SU-DHL-6 (cell line): ENCODE measurements around the gene C6orf132.

Experiments
- H2AFZ ChIP-seq: fragments of 200-600 bp; sonication (generic); 2 replicates; pipeline ENCODE4 v1.6.1; 2014; ENCODE audit warnings: low read depth, mild to moderate bottlenecking, moderate library complexity, mixed read lengths, antibody characterized with exemption, low read length; ENCODE audit not compliant: severe bottlenecking
- H3F3A ChIP-seq: fragments of 200-600 bp; shearing (Covaris generic); 2 replicates; pipeline ENCODE4 v1.6.0; 2016; ENCODE audit warnings: antibody characterized with exemption, mild to moderate bottlenecking; ENCODE audit not compliant: insufficient read depth
- H3K27ac ChIP-seq: fragments of 200-600 bp; sonication (generic); 2 replicates; pipeline ENCODE4 v1.5.1; 2016; ENCODE audit warnings: low read depth, mild to moderate bottlenecking, low read length, moderate library complexity, mixed read lengths
- H3K27me3 ChIP-seq: fragments of 200-600 bp; sonication (generic), shearing (Covaris generic); 2 replicates; pipeline ENCODE4 v1.6.0; 2014; ENCODE audit warnings: mild to moderate bottlenecking, low read length
- H3K36me3 ChIP-seq: fragments of 200-600 bp; sonication (generic); 2 replicates; pipeline ENCODE4 v1.6.1; 2014; ENCODE audit warnings: mild to moderate bottlenecking, low read length, mixed read lengths
- H3K4me2 ChIP-seq: fragments of 300-600, 200-600 bp; shearing (Covaris generic), sonication (generic); 2 replicates; pipeline ENCODE4 v1.6.0; 2014; ENCODE audit warnings: low read length, low read depth, mild to moderate bottlenecking; ENCODE audit not compliant: poor library complexity, severe bottlenecking
- H3K4me3 ChIP-seq: fragments of 200-600 bp; sonication (generic); 2 replicates; pipeline ENCODE4 v1.5.1; 2014; ENCODE audit warnings: antibody characterized with exemption, low read length, mild to moderate bottlenecking, mixed read lengths; ENCODE audit not compliant: insufficient read depth, poor library complexity, severe bottlenecking
- H3K79me2 ChIP-seq: fragments of 200-600 bp; sonication (generic); 2 replicates; pipeline ENCODE4 v1.6.1; 2014; ENCODE audit warnings: mild to moderate bottlenecking, low read length, moderate library complexity; ENCODE audit not compliant: insufficient read depth
- H3K9ac ChIP-seq: fragments of 200-600 bp; sonication (generic); 2 replicates; pipeline ENCODE4 v1.7.0; 2014; ENCODE audit warnings: mild to moderate bottlenecking, low read length
- H3K9me2 ChIP-seq: fragments of 200-600 bp; sonication (generic); replicated peaks from 2 replicates; pipeline ENCODE4 v1.6.1; 2014; ENCODE audit warnings: low read length; ENCODE audit not compliant: insufficient read depth
- H3K9me3 ChIP-seq: fragments of 200-600 bp; sonication (generic); 2 replicates; pipeline ENCODE4 v1.6.1; 2014; ENCODE audit warnings: low read length, mixed read lengths; ENCODE audit not compliant: insufficient read depth
- H4K20me1 ChIP-seq: fragments of 200-600 bp; sonication (generic); 2 replicates; pipeline ENCODE4 v1.6.1; 2014; ENCODE audit warnings: low read depth, mild to moderate bottlenecking, antibody characterized with exemption, low read length, moderate library complexity, mixed read lengths
- EZH2phosphoT487 ChIP-seq: fragments of 200-600 bp; sonication (generic), shearing (Covaris generic); conservative IDR thresholded peaks from 2 replicates; pipeline ENCODE4 v1.6.1; 2018; ENCODE audit warnings: mild to moderate bottlenecking, antibody characterized with exemption, low read length, moderate library complexity, mixed read lengths
- TF ChIP-seq, protein P1 (sequence below): fragments of 200-600 bp; sonication (generic); IDR thresholded peaks from one replicate; pipeline ENCODE4 v1.5.1; 2017; ENCODE audit warnings: antibody characterized with exemption, mild to moderate bottlenecking, low read length, moderate library complexity; ENCODE audit not compliant: insufficient read depth, poor library complexity, severe bottlenecking

C6orf132 gene

GRCh38 chr6:42163981-42164380 is 21.6 kb upstream of the C6orf132 start:
- Histone ChIP-seq H4K20me1 (no peaks in the 10 kb centered on the region), H3K27me3 (no peaks in the 10 kb centered on the region), H3K79me2 (no peaks in the 10 kb centered on the region), H3K9me2 (no peaks in the 10 kb centered on the region), H3K4me3 (no peak overlapping the region), H3K27ac (no peak overlapping the region), H3F3A (no peaks in the 10 kb centered on the region), H3K9me3 (no peaks in the 10 kb centered on the region), H3K36me3 (no peaks in the 10 kb centered on the region), H3K9ac (no peak overlapping the region), H3K4me2 (no peak overlapping the region), H2AFZ (no peak overlapping the region)
- no peak for TF ChIP-seq EZH2phosphoT487
- TF ChIP-seq, protein P1, sequence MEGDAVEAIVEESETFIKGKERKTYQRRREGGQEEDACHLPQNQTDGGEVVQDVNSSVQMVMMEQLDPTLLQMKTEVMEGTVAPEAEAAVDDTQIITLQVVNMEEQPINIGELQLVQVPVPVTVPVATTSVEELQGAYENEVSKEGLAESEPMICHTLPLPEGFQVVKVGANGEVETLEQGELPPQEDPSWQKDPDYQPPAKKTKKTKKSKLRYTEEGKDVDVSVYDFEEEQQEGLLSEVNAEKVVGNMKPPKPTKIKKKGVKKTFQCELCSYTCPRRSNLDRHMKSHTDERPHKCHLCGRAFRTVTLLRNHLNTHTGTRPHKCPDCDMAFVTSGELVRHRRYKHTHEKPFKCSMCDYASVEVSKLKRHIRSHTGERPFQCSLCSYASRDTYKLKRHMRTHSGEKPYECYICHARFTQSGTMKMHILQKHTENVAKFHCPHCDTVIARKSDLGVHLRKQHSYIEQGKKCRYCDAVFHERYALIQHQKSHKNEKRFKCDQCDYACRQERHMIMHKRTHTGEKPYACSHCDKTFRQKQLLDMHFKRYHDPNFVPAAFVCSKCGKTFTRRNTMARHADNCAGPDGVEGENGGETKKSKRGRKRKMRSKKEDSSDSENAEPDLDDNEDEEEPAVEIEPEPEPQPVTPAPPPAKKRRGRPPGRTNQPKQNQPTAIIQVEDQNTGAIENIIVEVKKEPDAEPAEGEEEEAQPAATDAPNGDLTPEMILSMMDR = no peak

GRCh38 chr6:42162812-42163211 is 20.4 kb upstream of the C6orf132 start:
- no peak overlapping the region for H3K4me3 ChIP-seq
- H3K9me3 ChIP-seq = no peaks in the 10 kb centered on the region
- H3K9ac ChIP-seq = no peak overlapping the region
- no peaks in the 10 kb centered on the region for H3F3A ChIP-seq
- no peaks in the 10 kb centered on the region for H3K36me3 ChIP-seq
- H2AFZ ChIP-seq = no peak overlapping the region
- no peak overlapping the region for H3K27ac ChIP-seq
- H3K79me2 ChIP-seq = no peaks in the 10 kb centered on the region
- H3K4me2 ChIP-seq = no peak overlapping the region
- no peaks in the 10 kb centered on the region for H3K9me2 ChIP-seq
- H4K20me1 ChIP-seq = no peaks in the 10 kb centered on the region
- no peaks in the 10 kb centered on the region for H3K27me3 ChIP-seq
- TF ChIP-seq EZH2phosphoT487 = no peak
- TF ChIP-seq, protein P1 = no peak

GRCh38 chr6:42162384-42162783 is 20.0 kb upstream of the C6orf132 start:
- H3K36me3 ChIP-seq = no peaks in the 10 kb centered on the region
- no peaks in the 10 kb centered on the region for H3K27me3 ChIP-seq
- no peak for TF ChIP-seq EZH2phosphoT487
- TF ChIP-seq, protein P1 = no peak
- H3K9me3 ChIP-seq = no peaks in the 10 kb centered on the region
- H3K9ac ChIP-seq = no peak overlapping the region
- no peak overlapping the region for H3K4me3 ChIP-seq
- no peak overlapping the region for H2AFZ ChIP-seq
- no peaks in the 10 kb centered on the region for H3K9me2 ChIP-seq
- no peaks in the 10 kb centered on the region for H3K79me2 ChIP-seq
- H4K20me1 ChIP-seq = no peaks in the 10 kb centered on the region
- no peaks in the 10 kb centered on the region for H3F3A ChIP-seq
- no peak overlapping the region for H3K27ac ChIP-seq
- H3K4me2 ChIP-seq = no peak overlapping the region
